HCT116 (cell line): ENCODE results near the gene TRAPPC12. TPM values are rescaled to one million over a fixed set of nuclear protein-coding genes. Genes with fewer than 3 reads are reported as not detected.

Experiments
- ATAC-seq: fragments of 200-7000 bp; cut with Tn5 transposase; 2 replicates; pipeline ENCODE4 v1.9.1; 2020; ENCODE audit warnings: mild to moderate bottlenecking, moderate library complexity
- BruUV-seq: library from RNA; stranded (reverse); fragments of 400-500 nt; replicated peaks from 2 replicates; lab custom pipeline; 2021; lab: Mats Ljungman, UMichigan
- CTCF ChIA-PET: fragments of 300-600 bp; sonication (Branson Sonifier 250); formaldehyde crosslinking; loops from one replicate; lab custom pipeline; 2021; ENCODE audit warnings: antibody characterized with exemption; lab: Charles Lee
- POLR2A ChIA-PET: fragments of 300-600, 350-600 bp; sonication (Branson Sonifier 250); formaldehyde crosslinking; loops from one replicate; lab custom pipeline; 2021; ENCODE audit warnings: antibody characterized with exemption; lab: Charles Lee
- RAD21 ChIA-PET, 2 experiments: fragments of 300-600 bp; sonication (Branson Sonifier 250); formaldehyde crosslinking; loops; one replicate each; lab custom pipeline; 2023; ENCODE audit warnings: low total read pairs in 2 of 2; ENCODE audit not compliant: uncharacterized antibody in 2 of 2, unreplicated experiment in 2 of 2, low non-redundant PET in 1 of 2; lab: Charles Lee
- DNase-seq: peaks from one replicate; pipeline ENCODE4 v3.0.0-alpha.2; 2010; ENCODE audit warnings: low read depth, low spot score
- H2AFZ ChIP-seq: fragments of 200-600 bp; shearing (Covaris generic), sonication (generic); 2 replicates; pipeline ENCODE4 v1.6.1; 2017; ENCODE audit warnings: low read depth, mixed run types, mixed read lengths, antibody characterized with exemption, low read length; ENCODE audit not compliant: poor library complexity, severe bottlenecking
- H3K27ac ChIP-seq: 2 replicates; pipeline ENCODE4 v1.5.1; 2012; ENCODE audit warnings: low read depth, low read length
- H3K27me3 ChIP-seq: fragments of 200-600 bp; sonication (generic); 2 replicates; pipeline ENCODE4 v1.6.1; 2016; ENCODE audit warnings: mixed run types, low read length, mixed read lengths; ENCODE audit not compliant: insufficient read depth
- H3K36me3 ChIP-seq, 2 experiments: fragments of 200-500 bp in 1 of 2; fragments of 200-600 bp in 1 of 2; sonication (Bioruptor generic) in 1 of 2; sonication (generic) in 1 of 2; 2 replicates each; pipeline versions ENCODE4 v1.5.1 to v1.6.1; 2014 to 2016; ENCODE audit warnings: low read length in 2 of 2, inconsistent platforms in 1 of 2, mixed read lengths in 1 of 2, mixed run types in 1 of 2; ENCODE audit not compliant: insufficient read depth in 2 of 2, control insufficient read depth in 1 of 2
- H3K4me1 ChIP-seq, 2 experiments: fragments of 200-600 bp in 1 of 2; sonication (generic) in 1 of 2; 2 replicates each; pipeline versions ENCODE4 v1.5.1 to v1.6.1; 2012 to 2017; ENCODE audit warnings: low read length in 2 of 2, inconsistent platforms in 1 of 2, mild to moderate bottlenecking in 1 of 2, mixed read lengths in 1 of 2, mixed run types in 1 of 2, moderate library complexity in 1 of 2; ENCODE audit not compliant: insufficient read depth in 2 of 2, control insufficient read depth in 1 of 2
- H3K4me2 ChIP-seq: fragments of 200-600 bp; sonication (generic); 2 replicates; pipeline ENCODE4 v1.6.1; 2017; ENCODE audit warnings: mixed run types, low read length, mixed read lengths
- H3K4me3 ChIP-seq, 2 experiments: fragments of 200-600 bp in 1 of 2; sonication (generic) in 1 of 2; replicated peaks in 1 of 2; 2 replicates each; pipeline ENCODE4 v1.5.1; 2011 to 2016; ENCODE audit warnings: low read length in 2 of 2, control low read depth in 1 of 2, low read depth in 1 of 2, mild to moderate bottlenecking in 1 of 2, mixed read lengths in 1 of 2, mixed run types in 1 of 2
- H3K79me2 ChIP-seq: fragments of 200-600 bp; sonication (generic); 2 replicates; pipeline ENCODE4 v1.6.1; 2017; ENCODE audit warnings: mild to moderate bottlenecking, mixed run types, low read length, moderate library complexity, mixed read lengths; ENCODE audit not compliant: insufficient read depth
- H3K9ac ChIP-seq: fragments of 200-600 bp; sonication (generic); 2 replicates; pipeline ENCODE4 v1.6.1; 2016; ENCODE audit warnings: low read length, mixed read lengths
- H3K9me2 ChIP-seq: fragments of 200-600 bp; sonication (generic), shearing (Covaris generic); 2 replicates; pipeline ENCODE4 v1.6.1; 2017; ENCODE audit warnings: mixed run types, mild to moderate bottlenecking, moderate library complexity; ENCODE audit not compliant: insufficient read depth
- H3K9me3 ChIP-seq, 2 experiments: fragments of 200-500 bp in 1 of 2; fragments of 200-600 bp in 1 of 2; sonication (Bioruptor generic) in 1 of 2; sonication (generic) in 1 of 2; 2 replicates each; pipeline ENCODE4 v1.6.1; 2014 to 2017; ENCODE audit warnings: low read length in 2 of 2, mixed read lengths in 2 of 2, inconsistent platforms in 1 of 2, low read depth in 1 of 2, mild to moderate bottlenecking in 1 of 2, mixed run types in 1 of 2, moderate library complexity in 1 of 2; ENCODE audit not compliant: control insufficient read depth in 1 of 2, insufficient read depth in 1 of 2
- H4K20me1 ChIP-seq: fragments of 200-600 bp; sonication (generic), shearing (Covaris generic); 2 replicates; pipeline ENCODE4 v1.6.1; 2017; ENCODE audit warnings: mixed run types, mild to moderate bottlenecking, moderate library complexity; ENCODE audit not compliant: insufficient read depth
- CEBPB ChIP-seq: IDR thresholded peaks from 2 replicates; pipeline ENCODE4 v1.6.1; 2012; ENCODE audit warnings: low read depth
- EGR1 ChIP-seq: IDR thresholded peaks from 2 replicates; pipeline ENCODE4 v1.6.1; 2012; ENCODE audit warnings: low read depth
- ELF1 ChIP-seq: IDR thresholded peaks from 2 replicates; pipeline ENCODE4 v1.6.1; 2012; ENCODE audit warnings: low read depth, borderline replicate concordance
- JUND ChIP-seq: IDR thresholded peaks from 2 replicates; pipeline ENCODE4 v1.6.1; 2012
- POLR2A ChIP-seq: IDR thresholded peaks from 2 replicates; pipeline ENCODE4 v1.7.0; 2011; ENCODE audit warnings: borderline replicate concordance; ENCODE audit not compliant: insufficient read depth, insufficient read length; ENCODE audit errors: extremely low read depth
- RAD21 ChIP-seq: IDR thresholded peaks from 2 replicates; pipeline ENCODE4 v1.6.1; 2012; ENCODE audit warnings: low read depth, mild to moderate bottlenecking
- SRF ChIP-seq: IDR thresholded peaks from 2 replicates; pipeline ENCODE4 v1.6.1; 2012; ENCODE audit warnings: low read depth
- intact Hi-C: fragments of 100-400 bp; cut with micrococcal nuclease; formaldehyde crosslinking; loops from 2 replicates; pipeline ENCODE4 v1.10.0; 2022
- total RNA-seq: library from RNA; stranded (reverse); gene quantifications from one replicate; pipeline ENCODE4 v1.2.1, GENCODE V29; 2021; ENCODE audit not compliant: unreplicated experiment
- TF ChIP-seq, protein P1 (sequence below), 3 experiments: fragments of 200-600 bp in 1 of 3; sonication (generic) in 1 of 3; IDR thresholded peaks in 2 of 3; conservative IDR thresholded peaks in 1 of 3; 2 replicates each; pipeline ENCODE4 v1.5.1; 2012 to 2017; ENCODE audit warnings: low read depth in 2 of 3, low read length in 2 of 3, antibody characterized with exemption in 1 of 3, borderline replicate concordance in 1 of 3, control low read depth in 1 of 3, mild to moderate bottlenecking in 1 of 3, mixed read lengths in 1 of 3, mixed run types in 1 of 3, moderate library complexity in 1 of 3; ENCODE audit not compliant: insufficient read depth in 1 of 3

TRAPPC12 gene
- total RNA-seq, 1 experiment from 2014 or later = 47.4 TPM

DNA sequence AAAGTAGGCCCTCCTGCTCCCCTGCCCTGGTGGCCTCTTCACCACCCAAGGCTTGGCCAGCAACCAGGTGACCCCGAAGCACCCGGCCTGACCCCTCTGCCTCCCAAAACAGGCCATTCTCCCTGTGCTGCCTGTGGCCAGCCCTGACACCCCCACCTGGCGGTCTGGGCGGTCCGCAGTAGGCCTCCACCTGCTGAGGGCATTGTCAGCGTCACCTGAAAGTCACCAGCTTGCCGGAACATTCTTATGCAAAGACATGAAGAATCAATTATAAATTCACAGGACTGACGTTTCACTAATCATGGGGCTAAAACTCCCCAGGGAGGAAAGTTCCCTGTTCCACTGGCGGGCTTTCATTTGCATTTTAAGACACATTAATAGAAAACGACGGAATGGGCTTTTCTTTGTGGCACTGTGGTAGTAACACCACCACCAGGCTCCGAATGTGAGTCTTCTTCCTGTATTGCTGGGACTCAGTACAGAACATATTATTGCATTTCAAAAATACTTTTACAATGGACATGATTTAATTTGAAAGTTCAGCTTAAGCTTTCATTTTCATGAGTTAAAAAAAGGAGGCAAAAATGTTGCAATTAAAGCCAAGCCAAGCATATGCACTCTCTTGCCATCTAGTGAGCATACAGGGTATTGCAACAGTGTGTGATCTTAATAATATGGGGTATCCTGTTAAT, 82.5 kb downstream of the TRAPPC12 start:
- no peak overlapping the region for H2AFZ ChIP-seq
- peak; percentile 28 for DNase-seq

More for the DNA sequence above, 82.5 kb downstream of the TRAPPC12 start:
- Histone ChIP-seq H3K79me2 (no peaks in the 10 kb centered on the region), H3K4me1 (no peaks in the 10 kb centered on the region), H3K4me3 (no peak overlapping the region), H3K9ac (no peak overlapping the region)
- peak; percentile 66 for ATAC-seq
- POLR2A ChIA-PET = no interaction called here
- no peak for TF ChIP-seq CEBPB
- TF ChIP-seq, protein P1, sequence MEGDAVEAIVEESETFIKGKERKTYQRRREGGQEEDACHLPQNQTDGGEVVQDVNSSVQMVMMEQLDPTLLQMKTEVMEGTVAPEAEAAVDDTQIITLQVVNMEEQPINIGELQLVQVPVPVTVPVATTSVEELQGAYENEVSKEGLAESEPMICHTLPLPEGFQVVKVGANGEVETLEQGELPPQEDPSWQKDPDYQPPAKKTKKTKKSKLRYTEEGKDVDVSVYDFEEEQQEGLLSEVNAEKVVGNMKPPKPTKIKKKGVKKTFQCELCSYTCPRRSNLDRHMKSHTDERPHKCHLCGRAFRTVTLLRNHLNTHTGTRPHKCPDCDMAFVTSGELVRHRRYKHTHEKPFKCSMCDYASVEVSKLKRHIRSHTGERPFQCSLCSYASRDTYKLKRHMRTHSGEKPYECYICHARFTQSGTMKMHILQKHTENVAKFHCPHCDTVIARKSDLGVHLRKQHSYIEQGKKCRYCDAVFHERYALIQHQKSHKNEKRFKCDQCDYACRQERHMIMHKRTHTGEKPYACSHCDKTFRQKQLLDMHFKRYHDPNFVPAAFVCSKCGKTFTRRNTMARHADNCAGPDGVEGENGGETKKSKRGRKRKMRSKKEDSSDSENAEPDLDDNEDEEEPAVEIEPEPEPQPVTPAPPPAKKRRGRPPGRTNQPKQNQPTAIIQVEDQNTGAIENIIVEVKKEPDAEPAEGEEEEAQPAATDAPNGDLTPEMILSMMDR (IDR thresholded peaks at IDR 0.05 in 2 of 3, conservative IDR thresholded peaks at IDR 0.05 in 1 of 3; ENCODE audit: borderline replicate concordance in 1 of 3, insufficient read depth in 1 of 3, low read depth in 2 of 3, low read length in 2 of 3) = peak; percentile 58 to 92 (median 85)
- TF ChIP-seq POLR2A = no peak
- TF ChIP-seq JUND = no peak
- TF ChIP-seq SRF = no peak
- TF ChIP-seq EGR1 = no peak
- no peak for TF ChIP-seq ELF1
- TF ChIP-seq RAD21 = peak; percentile 61
- TF ChIP-seq, all 23 proteins: peak for 2
- Histone ChIP-seq H3K27me3 (no peaks in the 10 kb centered on the region), H3K9me2 (no peaks in the 10 kb centered on the region), H4K20me1 (no peaks in the 10 kb centered on the region), H3K4me2 (no peak overlapping the region), H3K9me3 (no peaks in the 10 kb centered on the region), H3K27ac (no peak overlapping the region), H3K36me3 (no peaks in the 10 kb centered on the region)
- ChIA-PET RAD21 (no interaction called here), CTCF (interaction anchor here (1.0 to 1.6 kb wide), 2 partner anchors 9 to 20 kb away, joined by 4 to 5 read pairs; no protein-coding TSS in a partner anchor)
- intact Hi-C loops = loop anchor here (1.0 to 2.0 kb wide), 2 partner anchors 38 to 617 kb away; no protein-coding TSS in a partner anchor
- no TSS peak for BruUV-seq
